K562 (cell line): Measurements from ENCODE around the gene ZNRF1. TPM values are rescaled to one million over a fixed set of nuclear protein-coding genes. Genes with fewer than 3 reads are reported as not detected.

Experiments used
- ARID1B ChIP-seq: fragments of 450-650 bp; IDR thresholded peaks from 2 replicates; pipeline ENCODE4 v1.6.1; 2016; ENCODE audit warnings: antibody characterized with exemption, mild to moderate bottlenecking, inconsistent platforms
- ELF1 ChIP-seq: fragments of 200-800 bp; sonication (Bioruptor generic); IDR thresholded peaks from 2 replicates; pipeline ENCODE4 v1.6.1; 2016; ENCODE audit warnings: missing genetic modification characterization, missing compliant biosample characterization
- GTF2E2 ChIP-seq: fragments of 200-800 bp; sonication (Bioruptor generic); IDR thresholded peaks from 2 replicates; pipeline ENCODE4 v1.6.1; 2016; ENCODE audit warnings: missing genetic modification characterization, missing compliant biosample characterization
- JUN ChIP-seq, 2 experiments: sonication (generic) in 1 of 2; formaldehyde crosslinking in 1 of 2; IDR thresholded peaks; 2 replicates each; pipeline versions ENCODE4 v1.6.1 to v1.8.0; 2012 to 2022; ENCODE audit warnings: borderline replicate concordance in 2 of 2, mild to moderate bottlenecking in 2 of 2, improper control_type of control experiment in 1 of 2, low read depth in 1 of 2, low read length in 1 of 2, missing genetic modification reagents in 1 of 2
- TGIF2 ChIP-seq: sonication (generic); formaldehyde crosslinking; IDR thresholded peaks from 2 replicates; pipeline ENCODE4 v1.8.1; 2022; ENCODE audit warnings: mild to moderate bottlenecking, missing genetic modification reagents, moderate library complexity
- YY1 ChIP-seq, 3 experiments: IDR thresholded peaks; 2 replicates each; pipeline ENCODE4 v1.6.1; 2011; ENCODE audit warnings: low read length in 2 of 3, mild to moderate bottlenecking in 2 of 3, moderate library complexity in 2 of 3, borderline replicate concordance in 1 of 3, control low read depth in 1 of 3, low read depth in 1 of 3; ENCODE audit not compliant: insufficient read depth in 3 of 3, insufficient replicate concordance in 2 of 3, control insufficient read depth in 1 of 3, insufficient read length in 1 of 3; ENCODE audit errors: extremely low read depth in 1 of 3
- ZNF79 ChIP-seq: fragments of 250-450 bp; sonication (Bioruptor Pico); IDR thresholded peaks from 2 replicates; pipeline ENCODE4 v1.4.0; 2020; ENCODE audit warnings: low read depth, mild to moderate bottlenecking, moderate library complexity
- polyA plus RNA-seq, 8 experiments: library from polyadenylated mRNA; depleted of rRNA in 4 of 8; stranded (reverse) in 5 of 8; unstranded in 3 of 8; fragments of >200 nt; fragmentation: Nextera tagmentation in 2 of 8; fragmentation: Illumina TruSeq in 1 of 8; extraction: Ambion mirVana in 2 of 8; extraction: Trizol in 1 of 8; gene quantifications; 2 replicates each; pipeline versions ENCODE4 v1.2.1 to v1.2.3, GENCODE V29; 2011 to 2014; ENCODE audit warnings: inconsistent platforms in 1 of 8, missing spikeins in 1 of 8
- total RNA-seq, 7 experiments: library from RNA; depleted of rRNA in 6 of 7; stranded (reverse); fragments of >200 nt in 6 of 7; fragmentation: Illumina TruSeq in 2 of 7; extraction: Trizol in 2 of 7; gene quantifications; 2 replicates each; pipeline versions ENCODE4 v1.2.1 to v1.2.3, GENCODE V29; 2011 to 2021; ENCODE audit warnings: low replicate concordance in 1 of 7
- TF ChIP-seq, protein P1 (sequence below): fragments of 200-600 bp; sonication (generic); IDR thresholded peaks from one replicate; pipeline ENCODE4 v1.6.1; 2012; ENCODE audit warnings: mild to moderate bottlenecking, low read depth, low read length, inconsistent platforms
- TF ChIP-seq, protein P2 (sequence below): fragments of 450-650 bp; formaldehyde crosslinking; IDR thresholded peaks from 2 replicates; pipeline ENCODE4 v1.4.0; 2020; ENCODE audit warnings: mild to moderate bottlenecking, mixed read lengths

ZNRF1 gene
- total and polyA plus RNA-seq, 9 of the 15 experiments (the other 6 are each of a cell fraction or from before 2014, with no cell fraction given) = 9.5 to 37.7 (median 20.0) TPM

DNA sequence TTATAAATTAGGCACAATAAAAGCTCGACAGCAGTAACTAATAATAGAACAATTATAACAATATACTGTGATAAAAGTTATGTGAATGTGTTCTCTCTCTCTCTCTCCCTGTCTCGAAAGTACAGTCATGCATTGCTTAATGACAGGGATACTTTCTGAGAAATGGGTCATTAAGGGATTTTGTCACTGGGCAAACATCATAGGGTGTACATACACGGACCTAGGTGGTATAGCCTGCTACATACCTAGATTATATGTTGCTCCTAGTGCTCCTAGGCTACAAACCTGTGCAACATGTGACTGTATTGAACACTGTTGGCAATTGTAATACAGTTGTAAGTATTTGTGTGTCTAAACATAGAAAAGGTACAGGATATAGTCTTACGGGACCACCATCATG, 6.9 kb downstream of the ZNRF1 start (continued):
- TF ChIP-seq, protein P1, sequence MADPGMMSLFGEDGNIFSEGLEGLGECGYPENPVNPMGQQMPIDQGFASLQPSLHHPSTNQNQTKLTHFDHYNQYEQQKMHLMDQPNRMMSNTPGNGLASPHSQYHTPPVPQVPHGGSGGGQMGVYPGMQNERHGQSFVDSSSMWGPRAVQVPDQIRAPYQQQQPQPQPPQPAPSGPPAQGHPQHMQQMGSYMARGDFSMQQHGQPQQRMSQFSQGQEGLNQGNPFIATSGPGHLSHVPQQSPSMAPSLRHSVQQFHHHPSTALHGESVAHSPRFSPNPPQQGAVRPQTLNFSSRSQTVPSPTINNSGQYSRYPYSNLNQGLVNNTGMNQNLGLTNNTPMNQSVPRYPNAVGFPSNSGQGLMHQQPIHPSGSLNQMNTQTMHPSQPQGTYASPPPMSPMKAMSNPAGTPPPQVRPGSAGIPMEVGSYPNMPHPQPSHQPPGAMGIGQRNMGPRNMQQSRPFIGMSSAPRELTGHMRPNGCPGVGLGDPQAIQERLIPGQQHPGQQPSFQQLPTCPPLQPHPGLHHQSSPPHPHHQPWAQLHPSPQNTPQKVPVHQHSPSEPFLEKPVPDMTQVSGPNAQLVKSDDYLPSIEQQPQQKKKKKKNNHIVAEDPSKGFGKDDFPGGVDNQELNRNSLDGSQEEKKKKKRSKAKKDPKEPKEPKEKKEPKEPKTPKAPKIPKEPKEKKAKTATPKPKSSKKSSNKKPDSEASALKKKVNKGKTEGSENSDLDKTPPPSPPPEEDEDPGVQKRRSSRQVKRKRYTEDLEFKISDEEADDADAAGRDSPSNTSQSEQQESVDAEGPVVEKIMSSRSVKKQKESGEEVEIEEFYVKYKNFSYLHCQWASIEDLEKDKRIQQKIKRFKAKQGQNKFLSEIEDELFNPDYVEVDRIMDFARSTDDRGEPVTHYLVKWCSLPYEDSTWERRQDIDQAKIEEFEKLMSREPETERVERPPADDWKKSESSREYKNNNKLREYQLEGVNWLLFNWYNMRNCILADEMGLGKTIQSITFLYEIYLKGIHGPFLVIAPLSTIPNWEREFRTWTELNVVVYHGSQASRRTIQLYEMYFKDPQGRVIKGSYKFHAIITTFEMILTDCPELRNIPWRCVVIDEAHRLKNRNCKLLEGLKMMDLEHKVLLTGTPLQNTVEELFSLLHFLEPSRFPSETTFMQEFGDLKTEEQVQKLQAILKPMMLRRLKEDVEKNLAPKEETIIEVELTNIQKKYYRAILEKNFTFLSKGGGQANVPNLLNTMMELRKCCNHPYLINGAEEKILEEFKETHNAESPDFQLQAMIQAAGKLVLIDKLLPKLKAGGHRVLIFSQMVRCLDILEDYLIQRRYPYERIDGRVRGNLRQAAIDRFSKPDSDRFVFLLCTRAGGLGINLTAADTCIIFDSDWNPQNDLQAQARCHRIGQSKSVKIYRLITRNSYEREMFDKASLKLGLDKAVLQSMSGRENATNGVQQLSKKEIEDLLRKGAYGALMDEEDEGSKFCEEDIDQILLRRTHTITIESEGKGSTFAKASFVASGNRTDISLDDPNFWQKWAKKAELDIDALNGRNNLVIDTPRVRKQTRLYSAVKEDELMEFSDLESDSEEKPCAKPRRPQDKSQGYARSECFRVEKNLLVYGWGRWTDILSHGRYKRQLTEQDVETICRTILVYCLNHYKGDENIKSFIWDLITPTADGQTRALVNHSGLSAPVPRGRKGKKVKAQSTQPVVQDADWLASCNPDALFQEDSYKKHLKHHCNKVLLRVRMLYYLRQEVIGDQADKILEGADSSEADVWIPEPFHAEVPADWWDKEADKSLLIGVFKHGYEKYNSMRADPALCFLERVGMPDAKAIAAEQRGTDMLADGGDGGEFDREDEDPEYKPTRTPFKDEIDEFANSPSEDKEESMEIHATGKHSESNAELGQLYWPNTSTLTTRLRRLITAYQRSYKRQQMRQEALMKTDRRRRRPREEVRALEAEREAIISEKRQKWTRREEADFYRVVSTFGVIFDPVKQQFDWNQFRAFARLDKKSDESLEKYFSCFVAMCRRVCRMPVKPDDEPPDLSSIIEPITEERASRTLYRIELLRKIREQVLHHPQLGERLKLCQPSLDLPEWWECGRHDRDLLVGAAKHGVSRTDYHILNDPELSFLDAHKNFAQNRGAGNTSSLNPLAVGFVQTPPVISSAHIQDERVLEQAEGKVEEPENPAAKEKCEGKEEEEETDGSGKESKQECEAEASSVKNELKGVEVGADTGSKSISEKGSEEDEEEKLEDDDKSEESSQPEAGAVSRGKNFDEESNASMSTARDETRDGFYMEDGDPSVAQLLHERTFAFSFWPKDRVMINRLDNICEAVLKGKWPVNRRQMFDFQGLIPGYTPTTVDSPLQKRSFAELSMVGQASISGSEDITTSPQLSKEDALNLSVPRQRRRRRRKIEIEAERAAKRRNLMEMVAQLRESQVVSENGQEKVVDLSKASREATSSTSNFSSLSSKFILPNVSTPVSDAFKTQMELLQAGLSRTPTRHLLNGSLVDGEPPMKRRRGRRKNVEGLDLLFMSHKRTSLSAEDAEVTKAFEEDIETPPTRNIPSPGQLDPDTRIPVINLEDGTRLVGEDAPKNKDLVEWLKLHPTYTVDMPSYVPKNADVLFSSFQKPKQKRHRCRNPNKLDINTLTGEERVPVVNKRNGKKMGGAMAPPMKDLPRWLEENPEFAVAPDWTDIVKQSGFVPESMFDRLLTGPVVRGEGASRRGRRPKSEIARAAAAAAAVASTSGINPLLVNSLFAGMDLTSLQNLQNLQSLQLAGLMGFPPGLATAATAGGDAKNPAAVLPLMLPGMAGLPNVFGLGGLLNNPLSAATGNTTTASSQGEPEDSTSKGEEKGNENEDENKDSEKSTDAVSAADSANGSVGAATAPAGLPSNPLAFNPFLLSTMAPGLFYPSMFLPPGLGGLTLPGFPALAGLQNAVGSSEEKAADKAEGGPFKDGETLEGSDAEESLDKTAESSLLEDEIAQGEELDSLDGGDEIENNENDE = no peak
- TF ChIP-seq TGIF2 (no peak), YY1 (IDR thresholded peaks at IDR 0.05; ENCODE audit: borderline replicate concordance in 1 of 3, control insufficient read depth in 1 of 3, extremely low read depth in 1 of 3, insufficient read depth in 3 of 3, insufficient read length in 1 of 3, insufficient replicate concordance in 2 of 3, low read depth in 1 of 3, low read length in 2 of 3) (no peak), ELF1 (tag) (no peak), GTF2E2 (tag) (no peak), ZNF79 (CRISPR knock-in tag) (no peak), ARID1B (no peak), JUN (IDR thresholded peaks at IDR 0.05; ENCODE audit: borderline replicate concordance, low read depth, low read length) (no peak), JUN (CRISPR knock-in tag; IDR thresholded peaks at IDR 0.05; ENCODE audit: borderline replicate concordance) (no peak)
- TF ChIP-seq, protein P2, sequence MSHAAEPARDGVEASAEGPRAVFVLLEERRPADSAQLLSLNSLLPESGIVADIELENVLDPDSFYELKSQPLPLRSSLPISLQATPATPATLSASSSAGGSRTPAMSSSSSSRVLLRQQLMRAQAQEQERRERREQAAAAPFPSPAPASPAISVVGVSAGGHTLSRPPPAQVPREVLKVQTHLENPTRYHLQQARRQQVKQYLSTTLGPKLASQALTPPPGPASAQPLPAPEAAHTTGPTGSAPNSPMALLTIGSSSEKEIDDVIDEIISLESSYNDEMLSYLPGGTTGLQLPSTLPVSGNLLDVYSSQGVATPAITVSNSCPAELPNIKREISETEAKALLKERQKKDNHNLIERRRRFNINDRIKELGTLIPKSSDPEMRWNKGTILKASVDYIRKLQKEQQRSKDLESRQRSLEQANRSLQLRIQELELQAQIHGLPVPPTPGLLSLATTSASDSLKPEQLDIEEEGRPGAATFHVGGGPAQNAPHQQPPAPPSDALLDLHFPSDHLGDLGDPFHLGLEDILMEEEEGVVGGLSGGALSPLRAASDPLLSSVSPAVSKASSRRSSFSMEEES = no peak
